ENCODE data around the gene DOP1A.

Gene DOP1A

DNA sequence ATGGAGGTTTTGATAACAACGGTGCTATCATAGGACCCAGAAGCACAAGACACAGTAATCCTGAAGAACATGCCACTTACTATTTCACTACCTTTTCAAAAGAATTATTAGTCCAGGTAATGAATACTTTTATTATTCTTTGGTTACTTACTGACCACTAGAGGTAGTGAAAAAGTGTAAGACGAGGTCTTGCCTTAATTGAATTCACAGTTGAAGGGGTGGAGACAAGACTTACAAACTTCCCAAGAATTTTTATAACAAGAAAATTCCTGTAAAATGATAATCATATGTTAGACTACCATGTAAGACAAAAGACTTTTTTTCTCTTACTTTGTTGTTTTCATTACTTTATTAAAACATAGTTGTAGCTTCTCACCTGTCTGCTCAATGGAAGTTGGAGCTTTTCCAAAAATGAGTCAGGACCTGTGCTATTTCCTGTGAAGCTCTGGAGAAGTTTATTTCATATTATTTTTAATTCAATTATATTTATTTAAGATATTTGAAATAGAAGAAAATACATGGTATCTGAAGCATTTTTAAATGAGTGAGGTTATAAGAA is 52.4 kb downstream of the DOP1A start:
- Histone ChIP-seq H2AFZ (ENCODE audit: low read length, unreplicated experiment) (no peak overlapping the region), H3K27me3 (ENCODE audit: insufficient read depth, low read length) (no peaks in the 10 kb centered on the region), H3K4me1 (ENCODE audit: control insufficient read depth, insufficient read depth, low read length, unreplicated experiment) (no peaks in the 10 kb centered on the region), H3K4me3 (ENCODE audit: low read depth, low read length) (no peak overlapping the region), H3K27ac (ENCODE audit: low read depth, low read length) (no peak overlapping the region), H3K36me3 (ENCODE audit: insufficient read depth, low read length) (no peaks in the 10 kb centered on the region), H3K79me2 (ENCODE audit: control insufficient read depth, insufficient read depth, low read length, unreplicated experiment) (no peaks in the 10 kb centered on the region)

DNA sequence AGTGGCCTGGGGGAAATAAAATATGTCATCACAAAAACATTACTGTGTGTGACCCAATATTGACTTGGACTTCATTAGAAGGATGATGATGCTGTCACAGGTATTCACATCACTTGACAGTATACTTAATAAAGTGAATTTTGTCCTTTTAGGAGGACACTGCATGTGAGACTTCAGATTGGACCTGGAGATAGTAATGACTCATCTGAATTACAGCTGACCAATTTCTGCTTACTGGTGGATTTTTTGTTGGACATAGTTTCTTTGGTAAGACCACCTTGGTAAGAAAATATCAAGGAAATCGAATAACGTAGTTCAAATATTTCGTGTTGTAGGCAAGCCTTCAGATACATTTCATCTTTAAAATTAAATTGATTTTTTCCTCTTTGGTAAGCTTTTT is 57.1 kb downstream of the DOP1A start:
- H3K36me3 ChIP-seq (ENCODE audit: insufficient read depth, low read length) = 0 out of 2 replicates have a peak, but pooled peaks cover 4% of the 10 kb centered on the region
- H2AFZ ChIP-seq (ENCODE audit: low read length, unreplicated experiment) = no peak overlapping the region

DNA sequence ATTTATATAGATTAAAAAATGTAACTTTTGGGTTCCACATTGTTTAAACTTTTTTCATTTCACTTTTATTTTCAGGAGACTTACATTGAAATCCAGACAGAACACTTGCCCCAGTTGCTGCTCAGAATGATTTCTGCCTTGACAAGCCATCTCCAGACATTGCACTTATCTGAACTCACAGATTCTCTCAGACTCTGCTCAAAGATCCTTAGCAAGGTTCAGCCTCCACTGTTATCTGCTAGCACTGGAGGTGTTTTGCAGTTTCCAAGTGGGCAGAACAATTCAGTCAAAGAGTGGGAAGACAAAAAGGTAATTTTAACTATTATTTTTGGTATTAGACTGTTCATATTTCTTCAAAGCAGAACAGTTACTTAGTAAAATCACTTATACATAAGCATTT is 58.0 kb downstream of the DOP1A start:
- Histone ChIP-seq H3K27me3 (ENCODE audit: insufficient read depth, low read length) (no peaks in the 10 kb centered on the region), H3K36me3 (ENCODE audit: insufficient read depth, low read length) (0 out of 2 replicates have a peak, but pooled peaks cover 4% of the 10 kb centered on the region), H3K4me1 (ENCODE audit: control insufficient read depth, insufficient read depth, low read length, unreplicated experiment) (no peaks in the 10 kb centered on the region), H2AFZ (ENCODE audit: low read length, unreplicated experiment) (no peak overlapping the region), H3K4me3 (ENCODE audit: low read depth, low read length) (no peak overlapping the region), H3K27ac (ENCODE audit: low read depth, low read length) (no peak overlapping the region), H3K79me2 (ENCODE audit: control insufficient read depth, insufficient read depth, low read length, unreplicated experiment) (no peaks in the 10 kb centered on the region)

More for the DNA sequence above, 57.1 kb downstream of the DOP1A start:
- Histone ChIP-seq H3K79me2 (ENCODE audit: control insufficient read depth, insufficient read depth, low read length, unreplicated experiment) (no peaks in the 10 kb centered on the region), H3K27ac (ENCODE audit: low read depth, low read length) (no peak overlapping the region), H3K27me3 (ENCODE audit: insufficient read depth, low read length) (no peaks in the 10 kb centered on the region), H3K4me1 (ENCODE audit: control insufficient read depth, insufficient read depth, low read length, unreplicated experiment) (no peaks in the 10 kb centered on the region), H3K4me3 (ENCODE audit: low read depth, low read length) (no peak overlapping the region)

DNA sequence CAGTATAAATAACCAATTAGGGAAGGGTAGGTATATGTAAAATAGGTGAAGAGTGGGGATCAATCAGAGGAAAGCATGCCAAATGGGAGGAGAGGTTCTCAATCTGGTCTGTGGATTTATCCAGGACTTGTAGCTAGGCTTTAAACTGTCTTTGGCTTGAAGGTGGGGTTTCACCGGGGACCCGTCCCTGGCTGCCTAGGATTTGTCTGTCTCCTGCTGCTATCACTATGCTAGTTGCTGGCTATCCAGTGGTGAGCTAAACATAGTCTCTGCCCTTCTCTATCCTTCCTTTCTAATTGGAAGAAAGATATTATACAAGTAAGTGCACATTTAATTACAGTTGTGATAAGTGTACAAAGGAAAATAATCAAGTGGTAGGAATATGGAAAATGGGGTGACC is 58.8 kb downstream of the DOP1A start:
- 0 out of 2 replicates have a peak, but pooled peaks cover 4% of the 10 kb centered on the region for H3K36me3 ChIP-seq (ENCODE audit: insufficient read depth, low read length)
- no peak overlapping the region for H2AFZ ChIP-seq (ENCODE audit: low read length, unreplicated experiment)
- no peaks in the 10 kb centered on the region for H3K4me1 ChIP-seq (ENCODE audit: control insufficient read depth, insufficient read depth, low read length, unreplicated experiment)
- no peaks in the 10 kb centered on the region for H3K79me2 ChIP-seq (ENCODE audit: control insufficient read depth, insufficient read depth, low read length, unreplicated experiment)
- H3K4me3 ChIP-seq (ENCODE audit: low read depth, low read length) = no peak overlapping the region
- no peaks in the 10 kb centered on the region for H3K27me3 ChIP-seq (ENCODE audit: insufficient read depth, low read length)
- H3K27ac ChIP-seq (ENCODE audit: low read depth, low read length) = no peak overlapping the region

DNA sequence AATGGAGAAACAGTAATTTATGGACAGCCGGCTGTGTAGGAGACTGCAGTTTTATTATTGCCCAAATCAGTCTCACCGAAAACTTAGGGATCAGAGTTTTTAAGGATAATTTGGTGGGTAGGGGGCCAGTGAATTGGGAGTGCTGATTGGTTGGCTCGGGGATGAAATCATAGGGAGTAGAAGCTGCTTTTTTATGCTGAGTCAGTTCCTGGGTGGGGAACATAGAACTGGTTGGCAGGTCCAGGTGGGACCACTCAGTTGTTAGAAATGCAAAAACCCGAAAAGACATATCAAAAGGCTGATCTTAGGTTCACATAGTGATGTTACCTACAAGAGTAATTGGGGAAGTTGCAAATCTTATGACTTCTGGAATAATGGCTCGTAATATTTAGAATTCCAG is 59.3 kb downstream of the DOP1A start:
- H3K79me2 ChIP-seq (ENCODE audit: control insufficient read depth, insufficient read depth, low read length, unreplicated experiment) = no peaks in the 10 kb centered on the region
- no peak overlapping the region for H2AFZ ChIP-seq (ENCODE audit: low read length, unreplicated experiment)
- no peaks in the 10 kb centered on the region for H3K27me3 ChIP-seq (ENCODE audit: insufficient read depth, low read length)
- no peak overlapping the region for H3K4me3 ChIP-seq (ENCODE audit: low read depth, low read length)
- 0 out of 2 replicates have a peak, but pooled peaks cover 4% of the 10 kb centered on the region for H3K36me3 ChIP-seq (ENCODE audit: insufficient read depth, low read length)
- no peak overlapping the region for H3K27ac ChIP-seq (ENCODE audit: low read depth, low read length)
- no peaks in the 10 kb centered on the region for H3K4me1 ChIP-seq (ENCODE audit: control insufficient read depth, insufficient read depth, low read length, unreplicated experiment)

GRCh38 chr6:83127258-83127657 is 59.8 kb downstream of the DOP1A start:
- H3K27ac ChIP-seq (ENCODE audit: low read depth, low read length) = no peak overlapping the region
- H3K36me3 ChIP-seq (ENCODE audit: insufficient read depth, low read length) = 0 out of 2 replicates have a peak, but pooled peaks cover 4% of the 10 kb centered on the region

GRCh38 chr6:83127976-83128375 is 60.5 kb downstream of the DOP1A start:
- Histone ChIP-seq H3K36me3 (ENCODE audit: insufficient read depth, low read length) (0 out of 2 replicates have a peak, but pooled peaks cover 4% of the 10 kb centered on the region), H3K79me2 (ENCODE audit: control insufficient read depth, insufficient read depth, low read length, unreplicated experiment) (no peaks in the 10 kb centered on the region), H3K27me3 (ENCODE audit: insufficient read depth, low read length) (no peaks in the 10 kb centered on the region), H3K4me1 (ENCODE audit: control insufficient read depth, insufficient read depth, low read length, unreplicated experiment) (no peaks in the 10 kb centered on the region), H3K4me3 (ENCODE audit: low read depth, low read length) (no peak overlapping the region), H3K27ac (ENCODE audit: low read depth, low read length) (no peak overlapping the region), H2AFZ (ENCODE audit: low read length, unreplicated experiment) (no peak overlapping the region)

More at GRCh38 chr6:83127258-83127657, 59.8 kb downstream of the DOP1A start:
- Histone ChIP-seq H3K79me2 (ENCODE audit: control insufficient read depth, insufficient read depth, low read length, unreplicated experiment) (no peaks in the 10 kb centered on the region), H3K4me3 (ENCODE audit: low read depth, low read length) (no peak overlapping the region), H3K4me1 (ENCODE audit: control insufficient read depth, insufficient read depth, low read length, unreplicated experiment) (no peaks in the 10 kb centered on the region), H2AFZ (ENCODE audit: low read length, unreplicated experiment) (no peak overlapping the region), H3K27me3 (ENCODE audit: insufficient read depth, low read length) (no peaks in the 10 kb centered on the region)

DNA sequence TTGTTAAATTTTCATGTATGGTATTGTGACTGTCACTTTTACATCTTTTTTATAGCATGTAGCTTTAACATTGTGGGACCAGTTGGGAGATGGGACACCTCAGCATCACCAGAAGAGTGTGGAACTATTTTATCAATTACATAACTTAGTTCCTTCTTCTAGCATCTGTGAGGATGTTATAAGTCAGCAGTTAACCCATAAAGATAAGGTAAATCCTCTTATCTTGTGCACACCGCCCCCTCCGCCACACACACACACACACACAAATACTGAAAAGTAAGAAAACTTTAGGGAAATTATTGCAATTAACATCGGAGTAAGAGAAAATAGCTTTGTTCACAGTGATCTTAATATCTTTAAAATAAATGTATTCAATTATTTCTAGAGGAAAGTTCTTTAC is 64.7 kb downstream of the DOP1A start:
- Histone ChIP-seq H3K4me3 (ENCODE audit: low read depth, low read length) (no peak overlapping the region), H3K4me1 (ENCODE audit: control insufficient read depth, insufficient read depth, low read length, unreplicated experiment) (no peaks in the 10 kb centered on the region), H3K27ac (ENCODE audit: low read depth, low read length) (no peak overlapping the region), H3K27me3 (ENCODE audit: insufficient read depth, low read length) (no peaks in the 10 kb centered on the region), H3K36me3 (ENCODE audit: insufficient read depth, low read length) (no peaks in the 10 kb centered on the region; the same call in none of the 2 replicates), H2AFZ (ENCODE audit: low read length, unreplicated experiment) (no peak overlapping the region), H3K79me2 (ENCODE audit: control insufficient read depth, insufficient read depth, low read length, unreplicated experiment) (no peaks in the 10 kb centered on the region)

DNA sequence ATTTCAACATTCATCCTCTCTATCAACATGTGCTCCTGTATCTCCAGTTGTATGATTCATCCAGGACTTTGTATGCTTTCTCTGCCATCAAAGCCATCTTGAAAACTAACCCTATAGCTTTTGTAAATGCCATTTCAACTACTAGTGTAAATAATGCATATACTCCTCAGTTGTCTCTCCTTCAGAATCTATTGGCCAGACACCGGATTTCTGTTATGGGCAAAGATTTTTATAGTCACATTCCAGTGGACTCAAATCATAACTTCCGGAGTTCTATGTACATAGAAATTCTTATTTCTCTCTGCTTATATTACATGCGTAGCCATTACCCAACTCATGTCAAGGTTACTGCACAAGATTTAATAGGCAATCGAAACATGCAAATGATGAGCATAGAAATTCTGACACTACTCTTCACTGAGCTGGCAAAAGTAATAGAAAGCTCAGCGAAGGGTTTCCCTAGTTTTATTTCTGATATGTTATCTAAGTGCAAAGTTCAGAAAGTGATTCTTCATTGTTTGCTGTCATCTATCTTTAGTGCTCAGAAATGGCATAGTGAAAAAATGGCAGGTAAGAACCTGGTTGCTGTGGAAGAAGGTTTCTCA is 70.7 kb downstream of the DOP1A start:
- Histone ChIP-seq H3K27me3 (ENCODE audit: insufficient read depth, low read length) (no peaks in the 10 kb centered on the region), H3K4me1 (ENCODE audit: control insufficient read depth, insufficient read depth, low read length, unreplicated experiment) (no peaks in the 10 kb centered on the region), H3K4me3 (ENCODE audit: low read depth, low read length) (no peak overlapping the region), H3K27ac (ENCODE audit: low read depth, low read length) (no peak overlapping the region), H2AFZ (ENCODE audit: low read length, unreplicated experiment) (no peak overlapping the region), H3K79me2 (ENCODE audit: control insufficient read depth, insufficient read depth, low read length, unreplicated experiment) (no peaks in the 10 kb centered on the region), H3K36me3 (ENCODE audit: insufficient read depth, low read length) (peaks cover 3% of the 10 kb centered on the region)

GRCh38 chr6:83138758-83139157 is 71.3 kb downstream of the DOP1A start:
- Histone ChIP-seq H3K27ac (ENCODE audit: low read depth, low read length) (no peak overlapping the region), H3K4me1 (ENCODE audit: control insufficient read depth, insufficient read depth, low read length, unreplicated experiment) (no peaks in the 10 kb centered on the region), H3K79me2 (ENCODE audit: control insufficient read depth, insufficient read depth, low read length, unreplicated experiment) (no peaks in the 10 kb centered on the region), H3K4me3 (ENCODE audit: low read depth, low read length) (no peak overlapping the region), H3K27me3 (ENCODE audit: insufficient read depth, low read length) (no peaks in the 10 kb centered on the region), H2AFZ (ENCODE audit: low read length, unreplicated experiment) (no peak overlapping the region), H3K36me3 (ENCODE audit: insufficient read depth, low read length) (peaks cover 3% of the 10 kb centered on the region)

DNA sequence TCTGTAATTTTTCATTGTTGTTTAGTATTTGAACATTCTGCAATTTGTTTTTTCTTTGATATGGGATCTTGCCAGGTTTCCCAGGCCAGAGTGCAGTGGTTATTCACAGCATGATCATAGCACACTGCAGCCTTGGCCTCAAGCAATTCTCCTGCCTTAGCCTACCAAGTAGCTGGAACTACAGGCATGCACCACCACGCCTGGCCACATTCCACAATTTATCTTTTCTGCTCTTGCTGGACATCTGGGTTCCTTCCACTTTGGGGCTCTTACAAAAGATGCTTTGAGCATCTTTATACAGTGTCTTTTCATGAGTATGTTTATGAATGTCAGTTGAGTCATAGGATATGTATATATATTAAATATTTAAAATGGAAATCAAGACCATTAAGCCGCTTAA is 83.6 kb downstream of the DOP1A start:
- Histone ChIP-seq H2AFZ (ENCODE audit: low read length, unreplicated experiment) (no peak overlapping the region), H3K27me3 (ENCODE audit: insufficient read depth, low read length) (no peaks in the 10 kb centered on the region), H3K4me1 (ENCODE audit: control insufficient read depth, insufficient read depth, low read length, unreplicated experiment) (peaks cover 6% of the 10 kb centered on the region), H3K36me3 (ENCODE audit: insufficient read depth, low read length) (peaks cover 12% of the 10 kb centered on the region; the same call in 1 of the 2 replicates), H3K4me3 (ENCODE audit: low read depth, low read length) (no peak overlapping the region), H3K27ac (ENCODE audit: low read depth, low read length) (no peak overlapping the region), H3K79me2 (ENCODE audit: control insufficient read depth, insufficient read depth, low read length, unreplicated experiment) (no peaks in the 10 kb centered on the region)
